HFFc6 (cell line): Measurements from ENCODE around the gene LYPLAL1. TPM values are rescaled to one million over a fixed set of nuclear protein-coding genes. Genes with fewer than 3 reads are reported as not detected.

Experiments used
- DNase-seq: peaks from one replicate; pipeline ENCODE4 v3.0.0-alpha.2; 2018
- H3K27ac Mint-ChIP-seq: 2 replicates; pipeline ENCODE4 v1.8.0; 2020; ENCODE audit warnings: mild to moderate bottlenecking, mixed read lengths
- H3K27me3 Mint-ChIP-seq: 2 replicates; pipeline ENCODE4 v1.8.0; 2021; ENCODE audit warnings: mild to moderate bottlenecking, moderate library complexity, mixed read lengths; ENCODE audit not compliant: insufficient read depth
- H3K36me3 Mint-ChIP-seq: 2 replicates; pipeline ENCODE4 v1.8.0; 2021; ENCODE audit warnings: low read depth, mixed read lengths
- H3K4me1 Mint-ChIP-seq: 2 replicates; pipeline ENCODE4 v1.8.0; 2020; ENCODE audit warnings: low read depth, mixed read lengths
- H3K4me3 Mint-ChIP-seq: 2 replicates; pipeline ENCODE4 v1.8.0; 2020; ENCODE audit warnings: mild to moderate bottlenecking, moderate library complexity, mixed read lengths
- H3K9me3 Mint-ChIP-seq: 2 replicates; pipeline ENCODE4 v1.8.0; 2020; ENCODE audit warnings: mild to moderate bottlenecking, mixed read lengths
- total RNA-seq, 6 experiments: library from RNA; stranded (reverse); fragmentation: NEBNext Ultra II Directional; extraction: Animal tissue kit (Norgen Biotek cat#: 25700); gene quantifications; 2 replicates in 1 of 6; 3 replicates in 5 of 6; pipeline ENCODE4 v1.2.3, GENCODE V29; 2021
- TF ChIP-seq, protein P1 (sequence below): fragments of 200-600 bp; sonication (generic); IDR thresholded peaks from 2 replicates; pipeline ENCODE4 v1.5.0; 2021; ENCODE audit warnings: antibody characterized with exemption, mild to moderate bottlenecking

Gene LYPLAL1
- total RNA-seq, 6 experiments from 2014 or later = 20.5 to 28.1 (median 22.3) TPM

DNA sequence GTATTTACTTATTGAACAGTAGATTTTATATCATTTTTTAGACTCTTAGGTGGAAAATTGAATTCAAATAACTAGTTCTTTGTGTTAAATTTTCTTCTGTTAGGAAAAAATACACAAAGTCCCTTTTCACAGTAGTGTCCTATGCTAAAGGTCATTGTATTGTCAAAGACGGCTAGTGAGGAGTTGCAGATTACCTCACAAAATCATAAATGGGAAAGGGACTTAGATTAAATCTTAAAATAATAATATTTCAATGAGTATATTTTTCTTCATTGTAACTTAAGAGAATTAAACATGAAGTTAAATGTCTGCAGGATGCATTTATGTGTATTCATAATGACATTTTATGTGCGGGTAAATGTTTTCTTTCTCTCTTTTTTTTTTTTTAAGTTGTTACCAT is 32.7 kb downstream of the LYPLAL1 start:
- Mint-ChIP-seq H3K9me3 (no peaks in the 10 kb centered on the region), H3K27ac (no peak overlapping the region), H3K4me3 (no peak overlapping the region), H3K4me1 (no peaks in the 10 kb centered on the region), H3K27me3 (no peaks in the 10 kb centered on the region), H3K36me3 (no peaks in the 10 kb centered on the region)
- TF ChIP-seq, protein P1, sequence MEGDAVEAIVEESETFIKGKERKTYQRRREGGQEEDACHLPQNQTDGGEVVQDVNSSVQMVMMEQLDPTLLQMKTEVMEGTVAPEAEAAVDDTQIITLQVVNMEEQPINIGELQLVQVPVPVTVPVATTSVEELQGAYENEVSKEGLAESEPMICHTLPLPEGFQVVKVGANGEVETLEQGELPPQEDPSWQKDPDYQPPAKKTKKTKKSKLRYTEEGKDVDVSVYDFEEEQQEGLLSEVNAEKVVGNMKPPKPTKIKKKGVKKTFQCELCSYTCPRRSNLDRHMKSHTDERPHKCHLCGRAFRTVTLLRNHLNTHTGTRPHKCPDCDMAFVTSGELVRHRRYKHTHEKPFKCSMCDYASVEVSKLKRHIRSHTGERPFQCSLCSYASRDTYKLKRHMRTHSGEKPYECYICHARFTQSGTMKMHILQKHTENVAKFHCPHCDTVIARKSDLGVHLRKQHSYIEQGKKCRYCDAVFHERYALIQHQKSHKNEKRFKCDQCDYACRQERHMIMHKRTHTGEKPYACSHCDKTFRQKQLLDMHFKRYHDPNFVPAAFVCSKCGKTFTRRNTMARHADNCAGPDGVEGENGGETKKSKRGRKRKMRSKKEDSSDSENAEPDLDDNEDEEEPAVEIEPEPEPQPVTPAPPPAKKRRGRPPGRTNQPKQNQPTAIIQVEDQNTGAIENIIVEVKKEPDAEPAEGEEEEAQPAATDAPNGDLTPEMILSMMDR = no peak
- DNase-seq = no peak

DNA sequence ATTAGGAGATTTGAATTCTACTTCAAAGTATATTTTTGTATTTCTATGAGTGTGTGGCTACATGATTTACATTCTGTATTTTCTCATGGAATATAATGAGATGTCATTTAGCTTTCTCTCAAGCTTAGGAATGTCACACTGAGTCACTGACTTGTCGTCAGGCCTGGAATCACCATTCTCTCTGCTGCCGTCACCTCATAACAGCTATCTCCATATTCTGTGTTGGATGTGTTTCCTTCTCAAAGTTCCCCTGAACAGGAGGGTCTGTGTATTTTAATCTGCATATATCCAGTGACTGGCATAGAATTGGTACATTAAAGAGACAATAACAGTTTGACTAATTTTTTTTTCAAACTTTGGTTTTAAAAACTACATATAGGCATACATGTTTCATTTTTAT is 35.9 kb downstream of the LYPLAL1 start:
- no peaks in the 10 kb centered on the region for H3K4me1 Mint-ChIP-seq
- TF ChIP-seq, protein P1 = no peak
- no peaks in the 10 kb centered on the region for H3K9me3 Mint-ChIP-seq
- H3K4me3 Mint-ChIP-seq = no peak overlapping the region
- H3K36me3 Mint-ChIP-seq = no peaks in the 10 kb centered on the region
- no peaks in the 10 kb centered on the region for H3K27me3 Mint-ChIP-seq
- no peak for DNase-seq
- no peak overlapping the region for H3K27ac Mint-ChIP-seq

DNA sequence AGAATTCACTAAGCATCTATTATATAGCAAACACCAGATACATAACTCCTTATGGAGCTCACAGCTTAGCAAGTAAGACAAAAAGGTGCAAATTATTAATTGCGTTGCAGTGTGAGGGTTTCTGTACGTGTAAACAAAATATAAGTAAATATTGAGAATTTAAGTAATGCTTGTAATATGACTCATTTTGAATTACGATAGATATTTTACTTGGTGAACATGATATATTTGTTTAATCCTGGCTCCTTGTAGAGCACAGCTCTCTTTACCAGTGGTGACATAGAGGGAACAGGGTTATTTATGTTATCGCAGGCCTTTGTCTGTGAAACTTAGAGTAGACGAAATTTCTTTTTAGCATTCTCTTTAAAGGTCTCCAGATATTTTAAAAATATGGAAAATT is 36.4 kb downstream of the LYPLAL1 start:
- H3K9me3 Mint-ChIP-seq = no peaks in the 10 kb centered on the region
- TF ChIP-seq, protein P1 = no peak
- no peak for DNase-seq

DNA sequence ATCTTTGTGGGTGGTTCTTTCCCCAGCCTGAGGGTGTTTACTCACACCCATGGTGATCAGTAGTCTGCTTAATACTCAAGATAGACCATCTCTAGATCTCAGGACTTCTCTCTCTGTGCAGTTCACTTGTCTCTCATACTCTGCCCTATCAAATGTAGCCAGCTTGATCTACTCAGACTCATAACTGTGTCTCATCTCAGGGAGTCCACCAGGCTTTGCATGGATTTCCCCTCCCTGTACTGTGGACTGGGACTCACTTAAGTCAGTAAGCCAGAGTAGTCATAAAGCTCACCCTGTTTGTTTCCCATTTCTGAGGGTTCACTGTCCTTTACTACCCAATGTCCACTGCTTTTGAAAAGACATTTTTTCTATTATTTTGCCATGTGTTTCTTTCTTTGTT is 41.8 kb downstream of the LYPLAL1 start:
- Mint-ChIP-seq H3K4me3 (no peak overlapping the region), H3K27ac (no peak overlapping the region), H3K36me3 (peaks cover 5% of the 10 kb centered on the region; the same call in 1 of the 2 replicates), H3K27me3 (no peaks in the 10 kb centered on the region), H3K9me3 (no peaks in the 10 kb centered on the region), H3K4me1 (no peaks in the 10 kb centered on the region)
- TF ChIP-seq, protein P1 = no peak
- no peak for DNase-seq

More for the DNA sequence above, 36.4 kb downstream of the LYPLAL1 start:
- no peaks in the 10 kb centered on the region for H3K27me3 Mint-ChIP-seq
- H3K4me1 Mint-ChIP-seq = no peaks in the 10 kb centered on the region
- no peak overlapping the region for H3K4me3 Mint-ChIP-seq
- H3K27ac Mint-ChIP-seq = no peak overlapping the region
- peaks cover under 1% of the 10 kb centered on the region; the same call in 1 of the 2 replicates for H3K36me3 Mint-ChIP-seq

GRCh38 chr1:219220945-219221344 is 47.3 kb downstream of the LYPLAL1 start:
- no peak for DNase-seq
- no peaks in the 10 kb centered on the region for H3K27me3 Mint-ChIP-seq
- H3K9me3 Mint-ChIP-seq = no peaks in the 10 kb centered on the region
- no peaks in the 10 kb centered on the region for H3K4me1 Mint-ChIP-seq
- no peaks in the 10 kb centered on the region for H3K36me3 Mint-ChIP-seq
- H3K27ac Mint-ChIP-seq = no peak overlapping the region
- no peak overlapping the region for H3K4me3 Mint-ChIP-seq
- TF ChIP-seq, protein P1 = peak; percentile 19; the same call in 1 of the 2 replicates

DNA sequence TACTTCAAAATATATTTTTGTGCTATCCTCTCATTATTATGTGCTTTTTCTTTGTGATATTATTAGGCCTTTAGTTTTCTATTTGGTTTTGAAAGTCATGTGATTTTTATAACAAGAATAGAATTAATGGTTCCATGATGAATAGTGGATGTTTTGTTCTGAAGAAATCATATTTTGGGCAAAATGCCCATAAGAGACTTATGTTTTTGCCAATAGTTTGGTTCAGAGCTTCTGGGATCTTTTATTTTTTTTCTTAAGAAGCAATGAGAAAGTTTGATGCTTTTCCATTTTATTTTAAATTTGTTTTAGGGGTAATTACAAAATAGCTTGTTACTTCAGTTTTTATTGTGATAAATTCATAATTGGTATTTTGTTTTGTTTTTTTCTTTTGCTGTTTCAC is 49.8 kb downstream of the LYPLAL1 start:
- no peaks in the 10 kb centered on the region for H3K9me3 Mint-ChIP-seq

More for the DNA sequence above, 49.8 kb downstream of the LYPLAL1 start:
- H3K36me3 Mint-ChIP-seq = no peaks in the 10 kb centered on the region
- no peak overlapping the region for H3K27ac Mint-ChIP-seq
- H3K4me1 Mint-ChIP-seq = no peaks in the 10 kb centered on the region
- H3K4me3 Mint-ChIP-seq = no peak overlapping the region
- H3K27me3 Mint-ChIP-seq = no peaks in the 10 kb centered on the region
- DNase-seq = no peak
- TF ChIP-seq, protein P1 = no peak
